ENCODE measurements around the gene TRIP6.
"Not testable (repeated sequence)": the region's sequence is repeated elsewhere in the genome, so short reads cannot be mapped to it uniquely, and the experiment has no call there.

The TRIP6 gene

DNA sequence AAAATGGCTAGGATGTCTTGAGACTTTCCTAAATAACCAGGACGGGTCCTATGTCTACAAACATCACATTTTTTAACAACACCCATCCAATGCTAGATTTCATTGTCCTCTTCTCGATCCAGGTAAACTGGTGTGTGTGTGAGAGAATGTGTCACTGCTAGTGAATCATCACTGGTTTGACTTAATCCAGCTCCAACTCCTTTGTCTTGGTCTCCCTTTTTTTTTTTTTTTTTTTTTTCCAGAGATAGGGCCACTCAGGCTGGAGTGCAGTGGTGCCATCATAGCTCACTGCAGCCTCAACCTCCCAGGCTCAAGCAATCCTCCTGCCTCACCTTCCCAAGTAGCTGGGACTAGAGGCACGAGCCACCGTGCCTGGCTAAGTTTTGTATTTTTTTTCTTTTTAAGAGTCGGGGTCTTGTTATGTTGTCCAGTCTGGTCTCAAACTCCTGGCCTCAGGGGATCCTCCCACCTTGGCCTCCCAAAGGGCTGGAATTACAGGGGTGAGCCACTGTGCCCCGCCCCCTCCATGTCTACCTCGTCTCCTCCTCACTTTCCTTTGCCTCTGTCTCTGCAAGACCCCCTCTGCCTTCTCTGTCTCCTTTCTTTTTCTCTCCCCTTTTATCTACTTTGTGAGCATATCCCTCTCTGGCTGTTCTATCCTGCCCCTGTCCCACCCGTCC, 24.5 kb downstream of the TRIP6 start:
- DNase-seq = no peak

GRCh38 chr7:100892364-100893317, 25.5 kb downstream of the TRIP6 start:
- no peak for DNase-seq

GRCh38 chr7:100893318-100893895, 26.2 kb downstream of the TRIP6 start:
- DNase-seq = no peak

- no peak for DNase-seq
Measured at GRCh38 chr7:100893910-100894721, 26.9 kb downstream of the TRIP6 start.

DNA sequence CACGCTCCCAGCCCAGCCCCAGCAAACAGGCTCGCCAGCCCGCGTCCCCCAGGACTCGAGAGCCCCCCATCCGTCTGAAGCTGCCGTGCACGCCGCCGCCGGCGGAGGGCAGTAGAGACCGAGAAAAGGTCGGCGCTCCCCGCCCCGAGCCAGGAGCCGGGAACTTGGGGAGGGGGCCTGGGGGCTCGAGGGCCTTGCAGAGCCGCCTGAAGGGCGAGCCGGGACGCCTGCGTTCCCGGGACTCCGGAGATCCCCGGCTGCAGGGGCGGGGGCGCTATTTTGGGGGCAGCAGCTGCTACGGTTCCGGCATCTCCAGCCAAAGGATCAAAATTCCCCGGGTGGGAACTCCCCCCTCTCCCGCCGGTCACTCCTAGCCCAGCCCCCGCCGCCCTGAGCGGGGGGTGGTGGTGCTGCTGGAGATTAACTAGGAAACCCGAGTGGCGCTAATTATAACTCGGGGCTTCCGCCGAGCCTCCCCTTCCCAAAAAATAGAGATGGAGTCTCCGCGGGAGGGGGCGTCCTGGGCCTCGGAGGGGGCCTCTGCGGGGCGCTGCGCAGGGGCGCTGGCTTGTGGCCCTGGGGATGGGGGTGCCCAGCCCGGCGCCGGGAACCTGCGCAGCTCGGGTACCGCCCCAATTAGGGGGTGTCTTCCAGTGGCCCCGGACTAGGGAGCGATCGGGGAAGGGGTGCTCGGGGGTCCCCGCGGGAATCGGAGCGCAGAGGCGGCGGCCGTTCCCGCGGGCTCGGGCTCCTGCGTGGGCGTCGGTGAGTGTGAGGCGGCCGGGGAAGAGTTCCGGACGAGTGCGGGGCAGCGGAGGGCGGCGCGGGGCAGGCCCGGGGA, 27.9 kb downstream of the TRIP6 start:
- DNase-seq = peak; percentile 84

DNA sequence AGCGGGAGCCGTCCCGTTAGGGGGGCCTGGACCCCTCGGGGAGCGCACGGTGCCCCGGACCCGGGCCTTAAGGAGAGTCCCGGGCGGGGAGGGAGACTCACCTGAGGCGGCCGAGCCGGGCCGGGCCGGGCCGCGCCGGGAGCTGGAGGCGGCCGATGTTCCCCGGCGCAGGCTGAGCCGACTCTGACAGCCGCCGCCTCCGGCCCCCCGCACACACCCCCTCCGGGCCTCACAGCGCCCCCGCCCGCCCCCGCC, 28.4 kb downstream of the TRIP6 start, which contains the start of gene ACHE:
TSS of gene ACHE (minus strand) at position 188 of the 255 bp plus-strand sequence. CDS start 1,656 bp downstream, outside the sequence.
- no peak for DNase-seq

GRCh38 chr7:100895956-100896731, 29.0 kb downstream of the TRIP6 start:
- peak; percentile 74 for DNase-seq

GRCh38 chr7:100896732-100897608, 29.8 kb downstream of the TRIP6 start:
- DNase-seq = peak; percentile 91

DNA sequence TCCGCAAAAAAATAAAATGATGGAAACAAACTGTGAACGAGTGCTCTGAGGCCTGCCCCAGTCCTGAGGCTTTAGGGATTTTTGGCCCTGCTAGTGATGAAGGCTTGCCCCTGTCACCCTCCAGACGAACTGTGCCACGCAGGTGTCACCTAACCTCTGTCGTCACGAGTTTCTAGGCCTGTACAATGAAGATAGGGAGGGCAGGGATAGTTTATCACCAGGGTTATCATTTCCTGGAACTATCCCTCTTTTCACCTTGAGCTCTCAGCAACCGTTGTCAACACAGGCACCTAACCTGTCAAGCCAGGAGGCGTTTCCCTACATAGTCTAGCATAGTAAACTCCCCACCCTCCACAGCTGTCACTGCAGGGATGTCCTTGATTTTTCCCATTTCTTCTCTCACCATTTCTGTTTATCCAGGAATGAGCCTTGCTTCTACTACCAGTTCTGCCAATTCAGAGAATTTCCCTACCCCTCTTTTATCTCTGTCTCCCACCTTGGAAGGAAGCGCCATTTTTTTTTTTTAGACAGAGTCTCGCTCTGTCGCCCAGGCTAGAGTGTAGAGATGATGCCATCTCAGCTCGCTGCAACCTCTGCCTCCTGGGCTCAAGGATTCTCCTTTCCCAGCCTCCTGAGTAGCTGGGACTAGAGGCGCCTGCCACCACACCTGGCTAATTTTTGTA, 30.7 kb downstream of the TRIP6 start:
- no peak for DNase-seq

DNA sequence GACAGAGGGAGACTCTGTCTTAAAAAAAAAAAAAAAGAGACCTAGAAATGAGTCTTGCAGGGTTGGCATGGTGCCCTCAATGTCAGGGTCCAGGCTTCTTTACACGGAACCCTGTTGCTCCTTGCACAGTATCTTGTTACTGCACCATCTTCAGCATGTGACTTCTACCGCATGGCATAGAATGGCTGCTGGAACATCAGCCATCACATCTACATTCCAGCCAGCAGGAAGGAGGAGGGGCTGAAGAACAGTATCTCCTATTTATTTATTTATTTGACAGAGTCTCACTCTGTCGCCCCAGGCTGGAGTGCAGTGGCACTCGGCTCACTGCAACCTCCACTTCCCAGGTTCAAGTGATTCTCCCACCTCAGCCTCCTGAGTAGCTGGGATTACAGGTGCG, 32.2 kb downstream of the TRIP6 start:
- no peak for DNase-seq

DNA sequence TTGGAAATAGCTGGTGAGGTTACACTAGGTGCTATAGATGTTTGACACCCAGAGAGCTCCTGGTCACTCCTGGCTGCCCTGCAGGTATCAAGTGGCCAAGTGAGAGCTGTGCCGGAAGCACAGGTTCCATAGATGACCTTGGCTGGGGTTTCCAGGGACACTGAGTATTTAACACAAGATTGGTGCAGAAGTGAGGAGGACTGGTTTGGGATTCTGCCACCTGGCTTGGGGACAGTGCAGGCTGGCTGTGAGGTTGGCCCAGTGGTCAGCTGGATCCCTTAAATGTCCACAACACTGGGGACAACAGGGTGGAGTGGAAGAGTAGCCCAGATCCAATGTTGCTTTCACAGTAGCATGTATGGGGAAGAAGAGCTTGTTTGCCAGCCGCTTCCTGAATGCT, 33.8 kb downstream of the TRIP6 start:
- no peak for DNase-seq

DNA sequence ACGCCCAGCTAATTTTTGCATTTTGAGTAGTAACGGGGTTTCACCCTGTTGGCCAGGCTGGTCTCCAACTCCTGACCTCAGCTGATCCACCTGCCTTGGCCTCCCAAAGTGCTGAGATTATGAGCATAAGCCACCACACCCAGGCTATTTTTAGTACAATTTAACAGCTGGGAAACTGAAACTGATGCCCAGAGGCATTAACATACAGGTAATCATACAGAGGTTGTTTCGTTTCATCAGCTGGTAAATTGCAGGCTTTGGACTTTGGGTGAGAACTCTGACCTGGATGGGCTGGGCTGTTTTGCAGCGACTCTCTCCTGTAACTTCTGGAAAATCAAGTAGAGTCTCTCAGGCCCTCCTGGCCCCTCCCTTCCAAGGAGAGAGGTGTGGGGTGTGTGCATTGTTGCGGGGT, 34.7 kb downstream of the TRIP6 start:
- DNase-seq = no peak

- DNase-seq = no peak
Measured at GRCh38 chr7:100902638-100903037, 35.5 kb downstream of the TRIP6 start.

DNA sequence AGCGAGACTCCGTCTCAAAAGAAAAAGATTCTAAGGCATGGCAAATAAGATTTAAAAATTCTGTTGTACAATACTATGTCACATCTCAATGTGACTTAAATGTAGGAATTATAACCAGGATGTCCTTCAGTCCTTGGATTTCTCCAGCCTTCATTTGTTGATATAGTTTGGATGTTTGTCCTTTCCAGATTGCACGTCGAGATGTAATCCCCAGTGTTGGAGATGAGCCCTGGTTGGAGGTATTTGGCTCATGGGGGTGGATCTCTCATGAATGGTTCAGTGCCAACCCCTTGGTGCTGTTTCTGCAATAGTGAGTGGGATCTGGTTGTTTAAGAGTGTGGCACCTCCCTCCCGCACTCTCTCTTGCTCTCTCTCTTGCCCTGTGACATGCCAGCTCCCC, 41.3 kb downstream of the TRIP6 start:
- DNase-seq = no peak

GRCh38 chr7:100910443-100910842, 43.3 kb downstream of the TRIP6 start:
- DNase-seq = not testable (repeated sequence)

GRCh38 chr7:100911484-100911883, 44.3 kb downstream of the TRIP6 start:
- DNase-seq = no peak

DNA sequence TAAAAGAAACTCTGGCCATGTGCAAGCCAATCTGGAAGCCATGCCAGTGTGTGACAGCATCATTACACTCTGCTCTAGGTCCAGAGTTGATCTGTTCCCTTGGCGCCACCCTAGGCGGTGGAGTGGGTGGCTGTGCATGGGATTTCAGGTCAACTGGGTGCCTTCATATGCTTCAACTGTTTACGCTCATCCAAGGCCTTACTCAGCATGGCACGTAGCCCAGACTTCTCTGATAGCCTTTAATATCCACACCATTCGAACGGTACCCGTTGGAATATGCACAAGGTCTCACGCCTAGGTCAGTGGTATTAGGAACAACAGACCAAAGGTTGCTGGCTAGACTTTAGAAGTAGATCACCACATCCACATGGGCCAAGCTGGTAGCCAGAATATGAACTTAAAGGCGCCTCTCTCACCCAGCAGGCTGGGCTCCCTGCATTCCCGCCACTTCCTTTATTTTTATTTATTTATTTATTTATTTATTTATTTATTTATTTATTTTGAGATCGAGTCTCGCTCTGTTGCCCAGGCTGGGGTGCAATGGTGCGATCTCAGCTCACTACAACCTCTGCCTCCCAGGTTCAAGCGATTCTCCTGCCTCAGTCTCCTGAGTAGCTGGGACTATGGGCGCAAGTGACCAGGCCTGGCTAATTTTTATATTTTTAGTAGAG, 47.2 kb downstream of the TRIP6 start:
- DNase-seq = no peak

GRCh38 chr7:100914879-100915447, 47.8 kb downstream of the TRIP6 start:
- no peak for DNase-seq

GRCh38 chr7:100919335-100919734, 52.1 kb downstream of the TRIP6 start:
- not testable (repeated sequence) for DNase-seq
